Measurements from ENCODE around the gene C6orf89. TPM values are rescaled to one million over a fixed set of nuclear protein-coding genes. Genes with fewer than 3 reads are reported as not detected.
A peak's percentile ranks its signal among the peaks of the same experiment; 100 is the strongest.

Gene C6orf89
- total RNA-seq, 2 donors from 2014 or later = 13.9 to 16.8 TPM

DNA sequence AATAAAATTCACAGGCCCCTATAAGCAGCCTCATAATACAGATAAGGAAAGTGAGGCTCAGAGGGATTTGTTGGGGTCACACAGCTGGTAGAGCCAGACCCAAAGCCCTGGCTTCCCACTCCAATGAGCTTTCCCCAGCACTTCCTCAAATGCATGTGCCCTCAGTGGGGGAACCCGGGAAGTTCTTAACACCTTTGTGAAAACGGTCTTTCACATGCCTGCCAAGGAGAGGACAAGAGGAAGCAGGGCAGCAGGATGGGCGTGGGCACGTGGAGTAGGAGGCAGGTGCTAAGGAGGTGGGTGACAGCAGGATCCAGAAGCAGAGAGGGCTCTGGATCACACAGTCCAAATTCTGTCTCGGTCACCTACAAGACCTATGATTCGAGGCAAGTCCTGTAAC is 69.4 kb downstream of the C6orf89 start:
- Histone ChIP-seq H3K9ac (ENCODE audit: extremely low read depth, low read length, poor library complexity, severe bottlenecking) (no peak overlapping the region), H3K27ac (ENCODE audit: low read depth, low read length) (no peak overlapping the region), H3K36me3 (ENCODE audit: control insufficient read depth, insufficient read depth, low read length) (no peaks in the 10 kb centered on the region), H3K4me1 (ENCODE audit: control insufficient read depth, insufficient read depth, low read length) (no peaks in the 10 kb centered on the region), H3K9me3 (ENCODE audit: control insufficient read depth, low read length) (no peaks in the 10 kb centered on the region), H3K4me3 (ENCODE audit: low read length) (no peak overlapping the region), H3K27me3 (ENCODE audit: control insufficient read depth, insufficient read depth, low read length, poor library complexity, severe bottlenecking) (no peaks in the 10 kb centered on the region)
- no peaks in the 10 kb centered on the region for H3K36me3 Mint-ChIP-seq (ENCODE audit: low read depth)
- no peaks in the 10 kb centered on the region for H3K27me3 Mint-ChIP-seq (ENCODE audit: insufficient read depth)
- TF ChIP-seq, protein P1, sequence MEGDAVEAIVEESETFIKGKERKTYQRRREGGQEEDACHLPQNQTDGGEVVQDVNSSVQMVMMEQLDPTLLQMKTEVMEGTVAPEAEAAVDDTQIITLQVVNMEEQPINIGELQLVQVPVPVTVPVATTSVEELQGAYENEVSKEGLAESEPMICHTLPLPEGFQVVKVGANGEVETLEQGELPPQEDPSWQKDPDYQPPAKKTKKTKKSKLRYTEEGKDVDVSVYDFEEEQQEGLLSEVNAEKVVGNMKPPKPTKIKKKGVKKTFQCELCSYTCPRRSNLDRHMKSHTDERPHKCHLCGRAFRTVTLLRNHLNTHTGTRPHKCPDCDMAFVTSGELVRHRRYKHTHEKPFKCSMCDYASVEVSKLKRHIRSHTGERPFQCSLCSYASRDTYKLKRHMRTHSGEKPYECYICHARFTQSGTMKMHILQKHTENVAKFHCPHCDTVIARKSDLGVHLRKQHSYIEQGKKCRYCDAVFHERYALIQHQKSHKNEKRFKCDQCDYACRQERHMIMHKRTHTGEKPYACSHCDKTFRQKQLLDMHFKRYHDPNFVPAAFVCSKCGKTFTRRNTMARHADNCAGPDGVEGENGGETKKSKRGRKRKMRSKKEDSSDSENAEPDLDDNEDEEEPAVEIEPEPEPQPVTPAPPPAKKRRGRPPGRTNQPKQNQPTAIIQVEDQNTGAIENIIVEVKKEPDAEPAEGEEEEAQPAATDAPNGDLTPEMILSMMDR (conservative IDR thresholded peaks at IDR 0.05) = no peak
- no peaks in the 10 kb centered on the region for H3K9me3 Mint-ChIP-seq
- peak; percentile 52 for DNase-seq
- 66 to 75% methylated on average over 5 to 6 of the region's 6 CpGs for WGBS, 2 experiments (ENCODE audit: insufficient coverage in 1 of 2, insufficient read length in 1 of 2)
- H3K4me1 Mint-ChIP-seq = no peaks in the 10 kb centered on the region
- H3K4me3 Mint-ChIP-seq = no peak overlapping the region
- no peak overlapping the region for H3K27ac Mint-ChIP-seq

- 87 to 90% methylated on average over 8 to 9 of the region's 9 CpGs for WGBS, 2 experiments (ENCODE audit: insufficient coverage in 1 of 2, insufficient read length in 1 of 2)
- no peaks in the 10 kb centered on the region for H3K4me1 ChIP-seq (ENCODE audit: control insufficient read depth, insufficient read depth, low read length)
- no peak overlapping the region for H3K4me3 ChIP-seq (ENCODE audit: low read length)
- H3K27me3 ChIP-seq (ENCODE audit: control insufficient read depth, insufficient read depth, low read length, poor library complexity, severe bottlenecking) = no peaks in the 10 kb centered on the region
- H3K36me3 ChIP-seq (ENCODE audit: control insufficient read depth, insufficient read depth, low read length) = no peaks in the 10 kb centered on the region
- no peak overlapping the region for H3K9ac ChIP-seq (ENCODE audit: extremely low read depth, low read length, poor library complexity, severe bottlenecking)
- no peak overlapping the region for H3K27ac ChIP-seq (ENCODE audit: low read depth, low read length)
- Mint-ChIP-seq H3K27me3 (ENCODE audit: insufficient read depth) (no peaks in the 10 kb centered on the region), H3K27ac (no peak overlapping the region), H3K4me1 (peaks cover 5% of the 10 kb centered on the region), H3K36me3 (ENCODE audit: low read depth) (no peaks in the 10 kb centered on the region), H3K9me3 (no peaks in the 10 kb centered on the region), H3K4me3 (no peak overlapping the region)
- H3K9me3 ChIP-seq (ENCODE audit: control insufficient read depth, low read length) = no peaks in the 10 kb centered on the region
- TF ChIP-seq, protein P1 (conservative IDR thresholded peaks at IDR 0.05) = no peak
- DNase-seq = peak; percentile 44
Measured at GRCh38 chr6:36955671-36956445, 70.1 kb downstream of the C6orf89 start.

GRCh38 chr6:36956446-36956820 is 70.7 kb downstream of the C6orf89 start:
- TF ChIP-seq, protein P1 (conservative IDR thresholded peaks at IDR 0.05) = no peak
- Mint-ChIP-seq H3K27me3 (ENCODE audit: insufficient read depth) (no peaks in the 10 kb centered on the region), H3K36me3 (ENCODE audit: low read depth) (no peaks in the 10 kb centered on the region), H3K4me3 (no peak overlapping the region), H3K27ac (no peak overlapping the region), H3K9me3 (no peaks in the 10 kb centered on the region), H3K4me1 (peaks cover 6% of the 10 kb centered on the region)
- no peaks in the 10 kb centered on the region for H3K36me3 ChIP-seq (ENCODE audit: control insufficient read depth, insufficient read depth, low read length)
- H3K9me3 ChIP-seq (ENCODE audit: control insufficient read depth, low read length) = no peaks in the 10 kb centered on the region
- no peak overlapping the region for H3K9ac ChIP-seq (ENCODE audit: extremely low read depth, low read length, poor library complexity, severe bottlenecking)
- DNase-seq = no peak
- H3K4me1 ChIP-seq (ENCODE audit: control insufficient read depth, insufficient read depth, low read length) = no peaks in the 10 kb centered on the region
- no peak overlapping the region for H3K4me3 ChIP-seq (ENCODE audit: low read length)
- H3K27me3 ChIP-seq (ENCODE audit: control insufficient read depth, insufficient read depth, low read length, poor library complexity, severe bottlenecking) = no peaks in the 10 kb centered on the region
- H3K27ac ChIP-seq (ENCODE audit: low read depth, low read length) = no peak overlapping the region

Data from endodermal cell (in vitro differentiated cells).